Measurements from ENCODE around the gene MCHR2. TPM values are rescaled to one million over a fixed set of nuclear protein-coding genes. Genes with fewer than 3 reads are reported as not detected.

The MCHR2 gene
- total RNA-seq, 4 donors from 2014 or later, result not detected

DNA sequence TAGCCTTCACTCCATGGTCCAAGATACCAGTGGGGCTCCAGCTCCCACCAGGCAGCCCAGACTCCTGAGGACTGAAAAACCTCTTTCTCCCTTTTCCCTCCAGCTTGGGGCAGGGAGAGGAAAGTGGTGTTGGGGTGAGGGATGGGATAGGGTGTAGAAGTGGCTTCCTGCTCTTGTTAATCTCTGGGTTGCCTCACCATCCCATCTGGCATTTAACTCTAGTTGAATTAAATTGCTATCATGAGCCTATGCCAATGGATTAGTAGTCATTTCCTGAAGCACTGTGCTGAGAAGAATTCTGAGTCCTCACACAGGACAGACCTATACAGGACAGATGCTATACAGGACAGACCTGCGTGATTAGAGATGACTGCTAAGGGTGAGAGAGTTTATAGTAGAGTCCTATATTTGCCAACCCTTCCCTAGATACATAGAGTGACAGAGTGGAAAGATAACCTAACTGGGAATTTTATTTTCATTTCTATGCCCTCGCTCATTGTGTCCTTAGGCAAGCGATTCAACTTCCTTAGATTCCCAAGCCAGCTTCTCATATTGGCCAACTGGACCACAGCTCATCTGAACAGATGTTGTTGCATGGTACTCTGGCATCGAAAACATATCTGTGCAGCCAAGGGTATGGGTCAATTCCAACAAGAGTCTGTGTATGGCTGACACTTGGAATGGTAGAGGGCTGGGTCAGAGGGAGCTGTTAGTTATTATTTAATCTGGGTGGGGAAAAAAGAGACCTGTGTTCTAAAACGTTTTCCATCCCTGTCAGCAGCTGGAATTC, 42.8 kb downstream of the MCHR2 start:
- Histone ChIP-seq H3K36me3 (no peaks in the 10 kb centered on the region), H3K27ac (no peak overlapping the region), H3K9me3 (no peaks in the 10 kb centered on the region), H3K27me3 (no peaks in the 10 kb centered on the region), H3K4me3 (no peak overlapping the region), H3K4me1 (no peaks in the 10 kb centered on the region)
- intact Hi-C loops (cut with DNase I; ENCODE audit: low total_unique reads), result no loop called here
- DNase-seq, result no peak
- no peak for TF ChIP-seq POLR2A (IDR thresholded peaks at IDR 0.05)
- TF ChIP-seq, protein P1, sequence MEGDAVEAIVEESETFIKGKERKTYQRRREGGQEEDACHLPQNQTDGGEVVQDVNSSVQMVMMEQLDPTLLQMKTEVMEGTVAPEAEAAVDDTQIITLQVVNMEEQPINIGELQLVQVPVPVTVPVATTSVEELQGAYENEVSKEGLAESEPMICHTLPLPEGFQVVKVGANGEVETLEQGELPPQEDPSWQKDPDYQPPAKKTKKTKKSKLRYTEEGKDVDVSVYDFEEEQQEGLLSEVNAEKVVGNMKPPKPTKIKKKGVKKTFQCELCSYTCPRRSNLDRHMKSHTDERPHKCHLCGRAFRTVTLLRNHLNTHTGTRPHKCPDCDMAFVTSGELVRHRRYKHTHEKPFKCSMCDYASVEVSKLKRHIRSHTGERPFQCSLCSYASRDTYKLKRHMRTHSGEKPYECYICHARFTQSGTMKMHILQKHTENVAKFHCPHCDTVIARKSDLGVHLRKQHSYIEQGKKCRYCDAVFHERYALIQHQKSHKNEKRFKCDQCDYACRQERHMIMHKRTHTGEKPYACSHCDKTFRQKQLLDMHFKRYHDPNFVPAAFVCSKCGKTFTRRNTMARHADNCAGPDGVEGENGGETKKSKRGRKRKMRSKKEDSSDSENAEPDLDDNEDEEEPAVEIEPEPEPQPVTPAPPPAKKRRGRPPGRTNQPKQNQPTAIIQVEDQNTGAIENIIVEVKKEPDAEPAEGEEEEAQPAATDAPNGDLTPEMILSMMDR (IDR thresholded peaks at IDR 0.05), result no peak

DNA sequence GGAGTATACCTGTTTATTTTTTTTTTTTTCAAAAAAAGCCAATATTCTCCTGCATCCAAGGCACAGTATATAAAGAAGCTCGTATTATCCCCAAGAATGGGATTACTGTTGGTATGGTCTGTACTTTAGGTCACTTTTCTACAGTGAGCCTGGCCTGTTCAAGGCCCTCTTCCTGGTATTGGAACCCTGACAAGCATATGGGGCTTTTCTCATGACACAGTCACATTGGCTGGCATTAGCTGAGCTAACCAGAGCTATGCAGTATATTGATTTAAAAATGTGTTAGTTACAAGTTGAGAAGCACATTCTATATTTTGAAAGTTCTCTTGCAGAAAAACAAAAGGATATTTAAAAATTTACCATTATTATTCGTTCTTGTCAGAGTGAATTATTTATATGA, 48.0 kb downstream of the MCHR2 start:
- intact Hi-C loops (cut with DNase I; ENCODE audit: low total_unique reads), result no loop called here
- no peaks in the 10 kb centered on the region for H3K27me3 ChIP-seq
- TF ChIP-seq, protein P1 (IDR thresholded peaks at IDR 0.05), result no peak
- no peak for TF ChIP-seq POLR2A (IDR thresholded peaks at IDR 0.05)
- no peak overlapping the region for H3K27ac ChIP-seq
- H3K36me3 ChIP-seq, result no peaks in the 10 kb centered on the region
- DNase-seq, result no peak
- H3K9me3 ChIP-seq, result no peaks in the 10 kb centered on the region
- no peaks in the 10 kb centered on the region for H3K4me1 ChIP-seq
- H3K4me3 ChIP-seq, result no peak overlapping the region

DNA sequence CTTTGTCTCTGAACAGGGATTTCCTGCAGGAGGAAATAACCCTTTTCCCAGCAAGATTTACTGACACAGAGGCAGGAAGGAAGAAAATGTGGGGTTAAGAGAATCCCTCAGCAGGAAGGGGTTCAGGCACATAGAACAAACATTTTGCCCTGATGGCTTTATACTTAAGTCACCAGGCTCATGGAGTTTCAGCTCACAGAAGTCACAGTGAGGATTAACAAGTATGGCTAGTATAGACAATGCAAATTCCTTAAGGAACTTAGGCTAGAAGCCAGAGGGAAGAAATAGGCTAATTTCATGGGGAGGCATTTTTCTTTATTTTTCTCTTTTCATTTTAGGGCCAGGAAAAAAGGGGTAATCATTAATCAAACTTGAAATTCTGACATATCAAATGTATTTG, 50.2 kb downstream of the MCHR2 start:
- DNase-seq, result no peak
- TF ChIP-seq, protein P1 (IDR thresholded peaks at IDR 0.05), result no peak
- no peak for TF ChIP-seq POLR2A (IDR thresholded peaks at IDR 0.05)
- Histone ChIP-seq H3K9me3 (no peaks in the 10 kb centered on the region), H3K27ac (no peak overlapping the region), H3K4me1 (no peaks in the 10 kb centered on the region), H3K4me3 (no peak overlapping the region), H3K27me3 (no peaks in the 10 kb centered on the region), H3K36me3 (no peaks in the 10 kb centered on the region)
- intact Hi-C loops (cut with DNase I; ENCODE audit: low total_unique reads), result no loop called here

DNA sequence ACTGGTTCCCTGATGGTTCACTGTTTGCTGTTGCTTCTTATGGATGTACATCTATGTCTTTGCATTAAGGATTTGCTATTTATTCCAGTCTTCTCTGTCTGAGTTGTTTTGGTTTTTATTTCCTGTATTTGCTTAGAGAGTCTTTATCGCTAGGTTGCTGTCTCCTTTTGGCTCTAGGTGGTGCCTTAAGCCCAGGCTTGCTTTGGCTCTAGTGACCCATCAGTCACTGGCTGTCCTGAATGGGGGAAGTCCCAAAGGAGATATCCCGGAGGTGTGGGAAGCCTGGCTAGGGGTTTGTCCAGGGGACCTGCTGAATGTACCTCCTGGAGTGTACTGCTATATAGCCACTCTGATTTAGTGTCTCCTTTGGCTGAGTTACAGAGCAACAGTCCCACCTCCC, 53.4 kb downstream of the MCHR2 start:
- H3K36me3 ChIP-seq, result no peaks in the 10 kb centered on the region

DNA sequence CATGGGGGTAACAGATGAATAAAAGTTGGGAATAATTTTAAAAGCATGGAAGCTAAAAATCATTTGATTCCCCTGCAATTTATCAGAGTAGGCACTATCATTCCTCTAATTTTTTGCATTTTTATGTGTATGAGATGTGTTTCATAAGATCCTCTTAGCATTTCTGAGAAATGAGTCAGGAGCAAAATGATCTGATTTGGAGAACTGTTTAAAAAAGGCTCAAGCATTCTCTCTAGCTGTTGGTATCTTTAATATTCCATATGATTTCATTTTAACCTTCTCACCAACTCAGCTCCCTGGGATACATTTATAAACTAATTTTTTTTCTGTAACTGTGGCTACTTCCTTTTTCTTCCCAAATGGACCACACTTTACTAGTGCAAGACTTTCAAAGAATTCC, 60.9 kb downstream of the MCHR2 start:
- intact Hi-C loops (cut with DNase I; ENCODE audit: low total_unique reads), result no loop called here
- TF ChIP-seq, protein P1 (IDR thresholded peaks at IDR 0.05), result no peak
- no peak for TF ChIP-seq POLR2A (IDR thresholded peaks at IDR 0.05)
- Histone ChIP-seq H3K4me1 (no peaks in the 10 kb centered on the region), H3K4me3 (no peak overlapping the region), H3K27me3 (no peaks in the 10 kb centered on the region), H3K36me3 (no peaks in the 10 kb centered on the region), H3K9me3 (no peaks in the 10 kb centered on the region), H3K27ac (no peak overlapping the region)
- no peak for DNase-seq

More for the DNA sequence above, 53.4 kb downstream of the MCHR2 start:
- Histone ChIP-seq H3K27me3 (no peaks in the 10 kb centered on the region), H3K9me3 (no peaks in the 10 kb centered on the region), H3K4me1 (no peaks in the 10 kb centered on the region), H3K27ac (no peak overlapping the region), H3K4me3 (no peak overlapping the region)
- intact Hi-C loops (cut with DNase I; ENCODE audit: low total_unique reads), result no loop called here
- no peak for DNase-seq
- TF ChIP-seq, protein P1 (IDR thresholded peaks at IDR 0.05), result no peak
- no peak for TF ChIP-seq POLR2A (IDR thresholded peaks at IDR 0.05)
